GM10266 (cell line): Measurements from ENCODE around the gene DISP1.

Source experiments
- DNase-seq: peaks from one replicate; pipeline ENCODE4 v3.0.0; 2012; ENCODE audit errors: extremely low spot score
- TF ChIP-seq, protein P1 (sequence below): IDR thresholded peaks from 2 replicates; pipeline ENCODE4 v1.5.1; 2012; ENCODE audit warnings: mild to moderate bottlenecking, low read depth; ENCODE audit not compliant: control insufficient read depth, insufficient read depth; ENCODE audit errors: missing control alignments

Gene DISP1

DNA sequence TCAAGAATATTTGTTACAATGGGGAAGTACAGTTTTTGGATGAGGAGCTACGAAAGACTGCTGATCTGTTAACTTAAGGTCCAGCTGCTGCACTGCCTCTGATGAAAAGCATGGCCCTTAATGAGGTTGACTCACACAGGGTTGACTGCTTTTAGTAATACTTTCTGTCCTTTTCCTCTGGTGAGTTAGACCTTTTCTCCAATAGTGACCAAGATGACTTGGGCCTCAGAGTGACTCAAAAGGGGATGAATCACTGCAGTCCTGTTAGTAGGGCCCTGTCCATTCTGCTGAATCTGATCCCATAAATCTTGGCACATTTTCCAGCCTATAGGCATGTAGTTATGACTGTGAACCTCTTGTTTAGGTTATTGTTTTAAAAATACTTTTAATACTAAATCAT is 2.7 kb downstream of the DISP1 start:
- TF ChIP-seq, protein P1, sequence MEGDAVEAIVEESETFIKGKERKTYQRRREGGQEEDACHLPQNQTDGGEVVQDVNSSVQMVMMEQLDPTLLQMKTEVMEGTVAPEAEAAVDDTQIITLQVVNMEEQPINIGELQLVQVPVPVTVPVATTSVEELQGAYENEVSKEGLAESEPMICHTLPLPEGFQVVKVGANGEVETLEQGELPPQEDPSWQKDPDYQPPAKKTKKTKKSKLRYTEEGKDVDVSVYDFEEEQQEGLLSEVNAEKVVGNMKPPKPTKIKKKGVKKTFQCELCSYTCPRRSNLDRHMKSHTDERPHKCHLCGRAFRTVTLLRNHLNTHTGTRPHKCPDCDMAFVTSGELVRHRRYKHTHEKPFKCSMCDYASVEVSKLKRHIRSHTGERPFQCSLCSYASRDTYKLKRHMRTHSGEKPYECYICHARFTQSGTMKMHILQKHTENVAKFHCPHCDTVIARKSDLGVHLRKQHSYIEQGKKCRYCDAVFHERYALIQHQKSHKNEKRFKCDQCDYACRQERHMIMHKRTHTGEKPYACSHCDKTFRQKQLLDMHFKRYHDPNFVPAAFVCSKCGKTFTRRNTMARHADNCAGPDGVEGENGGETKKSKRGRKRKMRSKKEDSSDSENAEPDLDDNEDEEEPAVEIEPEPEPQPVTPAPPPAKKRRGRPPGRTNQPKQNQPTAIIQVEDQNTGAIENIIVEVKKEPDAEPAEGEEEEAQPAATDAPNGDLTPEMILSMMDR, result no peak
- no peak for DNase-seq

DNA sequence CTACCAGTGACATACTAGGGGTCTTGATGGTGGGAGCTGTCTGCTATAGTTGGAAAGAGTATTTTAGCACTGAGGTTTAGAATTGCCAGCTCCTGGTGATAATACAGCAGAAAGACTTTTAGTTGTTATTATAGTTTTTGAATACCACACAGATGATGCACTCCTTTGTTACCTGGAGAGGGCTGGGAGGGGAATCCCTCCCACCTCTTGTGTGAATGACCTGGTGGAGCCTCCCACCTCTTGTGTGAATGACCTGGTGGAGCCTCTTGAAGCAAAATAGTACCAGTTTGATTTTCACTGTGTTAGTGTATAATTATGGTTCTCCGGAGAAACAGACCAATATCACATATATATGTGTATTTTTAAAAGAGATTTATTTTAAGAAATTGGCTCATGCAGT is 3.3 kb downstream of the DISP1 start:
- TF ChIP-seq, protein P1, result no peak

DNA sequence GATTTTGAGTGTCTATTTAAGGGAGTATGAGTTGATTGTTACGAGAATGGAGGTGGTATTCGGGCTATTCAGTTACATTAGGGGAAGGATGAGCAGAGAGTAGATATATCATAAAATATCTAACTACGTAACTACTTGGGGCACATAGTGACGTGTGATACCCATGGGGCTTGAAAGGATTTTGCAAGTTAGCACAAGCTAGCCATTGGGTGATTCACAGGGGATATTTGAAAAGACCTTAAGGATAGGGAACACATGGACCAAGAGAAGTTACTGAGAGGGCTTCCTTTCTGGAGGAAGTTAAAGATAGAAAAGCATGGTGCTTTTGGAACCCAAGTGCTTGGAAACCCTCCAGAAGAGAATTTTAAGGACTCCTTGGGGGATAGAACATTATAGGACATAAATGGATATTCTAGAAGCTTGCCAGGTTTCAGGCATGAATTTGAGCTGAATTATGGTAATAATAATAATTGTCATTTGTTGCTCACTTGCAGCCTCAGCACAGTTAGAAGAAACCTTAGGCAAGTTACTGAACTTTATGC is 5.4 kb downstream of the DISP1 start:
- DNase-seq, result no peak
- TF ChIP-seq, protein P1, result no peak

More for the DNA sequence above, 3.3 kb downstream of the DISP1 start:
- no peak for DNase-seq

DNA sequence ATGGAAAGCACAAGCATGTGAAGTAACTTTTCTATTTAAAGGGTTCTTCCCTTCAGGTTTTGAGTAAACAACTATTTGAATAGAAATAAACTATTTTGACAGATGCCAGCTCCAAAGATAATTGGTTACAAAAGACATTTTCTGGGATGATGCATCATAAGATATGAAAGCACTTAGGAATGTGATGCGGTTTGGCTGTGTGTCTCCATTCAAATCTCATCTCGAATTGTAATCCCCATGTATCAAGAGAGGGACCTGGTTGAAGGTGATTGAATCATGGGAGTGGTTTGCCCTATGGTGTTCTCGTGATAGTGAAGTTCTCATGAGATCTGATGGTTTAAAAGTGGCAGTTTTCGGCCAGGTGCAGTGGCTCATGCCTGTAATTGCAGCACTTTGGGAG is 6.4 kb downstream of the DISP1 start:
- TF ChIP-seq, protein P1, result no peak
- no peak for DNase-seq

DNA sequence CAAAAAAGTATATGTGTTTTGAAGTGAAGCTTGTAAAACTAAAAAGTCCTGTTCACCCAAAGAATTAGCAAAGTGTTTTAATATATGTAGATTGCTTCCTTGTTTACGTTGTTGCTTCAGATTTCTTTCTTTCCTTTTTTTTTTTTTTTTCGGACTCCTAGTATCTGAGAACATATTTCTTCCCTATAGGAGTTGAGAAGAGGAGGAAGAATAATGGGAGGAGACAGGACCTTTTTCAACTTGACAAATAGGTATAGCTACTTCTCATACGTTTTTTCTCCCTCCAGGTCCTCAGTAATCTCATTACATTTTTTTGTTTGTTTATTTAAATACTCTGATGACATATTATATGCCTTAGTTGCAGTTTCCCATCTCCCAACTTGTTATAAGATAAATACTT is 8.9 kb downstream of the DISP1 start:
- no peak for DNase-seq
- TF ChIP-seq, protein P1, result no peak

DNA sequence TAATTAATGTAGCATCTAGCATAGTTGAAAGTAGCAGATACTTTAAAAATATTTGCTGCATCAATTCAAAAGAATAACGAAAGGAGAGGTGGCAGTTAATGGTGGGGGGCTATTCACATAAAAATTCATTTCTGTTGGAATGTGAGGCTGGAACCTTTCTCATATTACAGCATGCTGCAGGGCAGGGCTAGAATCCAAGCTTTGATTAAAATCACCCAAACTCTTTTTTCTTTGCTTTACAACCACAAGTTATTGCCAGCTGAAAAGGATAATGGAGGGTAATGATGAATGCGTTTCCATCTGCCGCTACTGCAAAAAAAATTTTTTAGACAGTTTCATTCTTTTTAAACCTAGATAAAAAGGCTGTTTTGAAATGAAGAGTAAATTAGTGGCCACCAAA is 9.8 kb downstream of the DISP1 start:
- TF ChIP-seq, protein P1, result no peak
- DNase-seq, result no peak

DNA sequence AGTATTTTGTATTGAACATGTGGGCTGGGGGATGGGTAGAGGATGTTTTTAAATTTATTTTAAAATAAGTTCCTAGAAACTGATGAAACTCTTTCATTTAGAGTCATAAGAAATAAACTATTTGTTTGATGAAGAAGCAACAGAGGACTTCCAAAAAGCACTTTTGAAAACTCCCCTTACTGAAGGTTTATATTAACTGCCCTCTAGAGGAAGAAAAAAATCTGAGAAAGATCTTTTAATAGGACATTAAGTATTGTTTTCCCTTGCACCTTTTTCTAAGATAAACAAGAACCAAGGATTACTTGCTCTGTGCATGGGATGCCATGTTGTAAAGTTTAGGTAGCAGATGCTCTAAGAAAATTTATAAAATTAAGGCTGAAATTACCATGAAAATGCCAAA is 14.1 kb downstream of the DISP1 start:
- TF ChIP-seq, protein P1, result no peak
- no peak for DNase-seq
